ENCODE results near the gene HINFP.

DNA sequence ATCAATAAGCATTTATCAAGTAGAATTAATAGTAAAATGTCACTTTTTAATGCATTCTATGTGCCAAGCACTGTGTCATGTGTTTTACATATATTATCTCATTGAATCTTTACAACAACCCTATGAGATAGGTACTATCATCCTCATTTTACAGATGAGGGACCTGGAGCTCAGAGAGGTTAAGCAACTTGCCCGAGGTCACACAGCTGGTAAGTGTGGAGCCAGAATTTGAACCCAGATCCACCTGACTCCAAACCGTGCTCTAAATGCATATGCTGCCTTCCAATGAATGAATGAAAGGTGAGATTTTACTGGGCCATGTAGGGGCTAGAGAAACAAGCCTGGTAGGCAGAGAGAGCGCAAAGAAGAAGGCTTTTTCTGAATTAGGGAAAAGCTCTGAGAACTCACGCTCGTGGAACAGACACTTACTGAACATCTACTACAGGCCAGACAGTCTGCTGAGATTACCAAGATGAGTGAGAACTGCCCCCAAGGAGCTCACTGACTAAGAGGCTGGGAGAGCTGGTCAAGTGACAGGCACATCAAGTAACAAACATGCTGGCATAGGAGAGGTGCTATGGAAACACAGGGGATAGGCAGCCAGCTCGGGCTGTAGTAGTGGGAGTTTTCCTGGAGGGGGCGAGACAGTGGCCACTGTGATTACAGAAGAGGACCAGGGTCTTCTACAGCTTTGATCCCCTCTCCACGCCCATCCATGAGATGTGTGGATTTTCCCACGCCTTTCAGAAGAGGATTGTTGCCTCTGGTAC, 31.9 kb downstream of the HINFP start:
- TF ChIP-seq, protein P1, sequence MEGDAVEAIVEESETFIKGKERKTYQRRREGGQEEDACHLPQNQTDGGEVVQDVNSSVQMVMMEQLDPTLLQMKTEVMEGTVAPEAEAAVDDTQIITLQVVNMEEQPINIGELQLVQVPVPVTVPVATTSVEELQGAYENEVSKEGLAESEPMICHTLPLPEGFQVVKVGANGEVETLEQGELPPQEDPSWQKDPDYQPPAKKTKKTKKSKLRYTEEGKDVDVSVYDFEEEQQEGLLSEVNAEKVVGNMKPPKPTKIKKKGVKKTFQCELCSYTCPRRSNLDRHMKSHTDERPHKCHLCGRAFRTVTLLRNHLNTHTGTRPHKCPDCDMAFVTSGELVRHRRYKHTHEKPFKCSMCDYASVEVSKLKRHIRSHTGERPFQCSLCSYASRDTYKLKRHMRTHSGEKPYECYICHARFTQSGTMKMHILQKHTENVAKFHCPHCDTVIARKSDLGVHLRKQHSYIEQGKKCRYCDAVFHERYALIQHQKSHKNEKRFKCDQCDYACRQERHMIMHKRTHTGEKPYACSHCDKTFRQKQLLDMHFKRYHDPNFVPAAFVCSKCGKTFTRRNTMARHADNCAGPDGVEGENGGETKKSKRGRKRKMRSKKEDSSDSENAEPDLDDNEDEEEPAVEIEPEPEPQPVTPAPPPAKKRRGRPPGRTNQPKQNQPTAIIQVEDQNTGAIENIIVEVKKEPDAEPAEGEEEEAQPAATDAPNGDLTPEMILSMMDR (IDR thresholded peaks at IDR 0.05): no peak
- TF ChIP-seq POLR2A (IDR thresholded peaks at IDR 0.05): no peak
- no peak for TF ChIP-seq EP300 (IDR thresholded peaks at IDR 0.05)

Data from tibial nerve (tissue), 4 donors.